ENCODE data around the gene SOX10. TPM values are rescaled to one million over a fixed set of nuclear protein-coding genes. Genes with fewer than 3 reads are reported as not detected.
"Not testable (repeated sequence)": the region's sequence is repeated elsewhere in the genome, so short reads cannot be mapped to it uniquely, and the experiment has no call there.

SOX10 gene
- total and polyA plus RNA-seq, 4 donors = 0.08 to 5.9 (median 2.6) TPM; not detected in 1

- no peaks in the 10 kb centered on the region for H3K9me3 ChIP-seq (ENCODE audit: control insufficient read depth, low read length)
- intact Hi-C loops (cut with DNase I) = no loop called here
- 37 to 42% methylated on average over 73 to 84 of the region's 84 CpGs for WGBS, 2 donors
- DNase-seq (no peak), ATAC-seq (ENCODE audit: low FRiP score) (no peak)
- no peaks in the 10 kb centered on the region for H3K36me3 ChIP-seq (ENCODE audit: control insufficient read depth in 1 of 2, insufficient read depth in 2 of 2, low read length in 1 of 2)
- H3K4me3 ChIP-seq (ENCODE audit: low read length in 2 of 2) = no peak overlapping the region
- H3K4me1 ChIP-seq (ENCODE audit: control insufficient read depth in 1 of 2, insufficient read depth in 2 of 2, low read length in 2 of 2) = no peaks in the 10 kb centered on the region
- H3K27me3 ChIP-seq (ENCODE audit: control insufficient read depth in 1 of 2, insufficient read depth in 2 of 2, low read length in 1 of 2) = no peaks in the 10 kb centered on the region
- no peak overlapping the region for H3K27ac ChIP-seq (ENCODE audit: low read depth in 1 of 2, low read length in 2 of 2)
These were observed 1.2 kb downstream of the SOX10 start for GRCh38 chr22:37982938-37983859.

- DNase-seq = no peak
- intact Hi-C loops (cut with DNase I) = no loop called here
- no peak for ATAC-seq (ENCODE audit: low FRiP score)
- Histone ChIP-seq H3K36me3 (ENCODE audit: control insufficient read depth in 1 of 2, insufficient read depth in 2 of 2, low read length in 1 of 2) (no peaks in the 10 kb centered on the region), H3K27me3 (ENCODE audit: control insufficient read depth in 1 of 2, insufficient read depth in 2 of 2, low read length in 1 of 2) (no peaks in the 10 kb centered on the region), H3K4me1 (ENCODE audit: control insufficient read depth in 1 of 2, insufficient read depth in 2 of 2, low read length in 2 of 2) (no peaks in the 10 kb centered on the region), H3K27ac (ENCODE audit: low read depth in 1 of 2, low read length in 2 of 2) (no peak overlapping the region), H3K4me3 (ENCODE audit: low read length in 2 of 2) (no peak overlapping the region), H3K9me3 (ENCODE audit: control insufficient read depth, low read length) (no peaks in the 10 kb centered on the region)
- 88 to 92% methylated on average over 8 of the region's 8 CpGs for WGBS, 2 donors
These were observed 2.1 kb downstream of the SOX10 start for GRCh38 chr22:37982151-37982785.

- intact Hi-C loops (cut with DNase I) = no loop called here
- Histone ChIP-seq H3K36me3 (ENCODE audit: control insufficient read depth in 1 of 2, insufficient read depth in 2 of 2, low read length in 1 of 2) (no peaks in the 10 kb centered on the region), H3K27me3 (ENCODE audit: control insufficient read depth in 1 of 2, insufficient read depth in 2 of 2, low read length in 1 of 2) (no peaks in the 10 kb centered on the region), H3K9me3 (ENCODE audit: control insufficient read depth, low read length) (no peaks in the 10 kb centered on the region), H3K4me1 (ENCODE audit: control insufficient read depth in 1 of 2, insufficient read depth in 2 of 2, low read length in 2 of 2) (no peaks in the 10 kb centered on the region), H3K4me3 (ENCODE audit: low read length in 2 of 2) (no peak overlapping the region), H3K27ac (ENCODE audit: low read depth in 1 of 2, low read length in 2 of 2) (no peak overlapping the region)
- 95% methylated on average over 6 of the region's 6 CpGs for WGBS, 2 donors
- peak; percentile 39 for ATAC-seq (ENCODE audit: low FRiP score)
- DNase-seq = no peak
These were observed 2.9 kb downstream of the SOX10 start for GRCh38 chr22:37981282-37982011.

GRCh38 chr22:37979782-37980181 is 4.6 kb downstream of the SOX10 start:
- no peak for ATAC-seq (ENCODE audit: low FRiP score)
- WGBS, 2 donors = 74 to 82% methylated on average over 8 of the region's 8 CpGs
- H3K4me1 ChIP-seq (ENCODE audit: control insufficient read depth in 1 of 2, insufficient read depth in 2 of 2, low read length in 2 of 2) = no peaks in the 10 kb centered on the region
- no peak overlapping the region for H3K4me3 ChIP-seq (ENCODE audit: low read length in 2 of 2)
- no peak overlapping the region for H3K27ac ChIP-seq (ENCODE audit: low read depth in 1 of 2, low read length in 2 of 2)
- DNase-seq = no peak
- H3K9me3 ChIP-seq (ENCODE audit: control insufficient read depth, low read length) = no peaks in the 10 kb centered on the region
- H3K27me3 ChIP-seq (ENCODE audit: control insufficient read depth in 1 of 2, insufficient read depth in 2 of 2, low read length in 1 of 2) = no peaks in the 10 kb centered on the region
- intact Hi-C loops (cut with DNase I) = no loop called here
- no peaks in the 10 kb centered on the region for H3K36me3 ChIP-seq (ENCODE audit: control insufficient read depth in 1 of 2, insufficient read depth in 2 of 2, low read length in 1 of 2)

GRCh38 chr22:37976547-37976946 is 7.8 kb downstream of the SOX10 start:
- ATAC-seq (ENCODE audit: low FRiP score) (no peak), DNase-seq (no peak)
- no peak overlapping the region for H3K27ac ChIP-seq (ENCODE audit: low read depth in 1 of 2, low read length in 2 of 2)
- H3K27me3 ChIP-seq (ENCODE audit: control insufficient read depth in 1 of 2, insufficient read depth in 2 of 2, low read length in 1 of 2) = no peaks in the 10 kb centered on the region
- no peaks in the 10 kb centered on the region for H3K36me3 ChIP-seq (ENCODE audit: control insufficient read depth in 1 of 2, insufficient read depth in 2 of 2, low read length in 1 of 2)
- no peaks in the 10 kb centered on the region for H3K4me1 ChIP-seq (ENCODE audit: control insufficient read depth in 1 of 2, insufficient read depth in 2 of 2, low read length in 2 of 2)
- 91 to 96% methylated on average over 4 of the region's 4 CpGs for WGBS, 2 donors
- H3K9me3 ChIP-seq (ENCODE audit: control insufficient read depth, low read length) = no peaks in the 10 kb centered on the region
- intact Hi-C loops (cut with DNase I) = no loop called here
- no peak overlapping the region for H3K4me3 ChIP-seq (ENCODE audit: low read length in 2 of 2)

GRCh38 chr22:37976022-37976421 is 8.3 kb downstream of the SOX10 start:
- H3K4me1 ChIP-seq (ENCODE audit: control insufficient read depth in 1 of 2, insufficient read depth in 2 of 2, low read length in 2 of 2); ATAC-seq (ENCODE audit: low FRiP score); intact Hi-C loops (cut with DNase I); DNase-seq; H3K9me3 ChIP-seq (ENCODE audit: control insufficient read depth, low read length); H3K36me3 ChIP-seq (ENCODE audit: control insufficient read depth in 1 of 2, insufficient read depth in 2 of 2, low read length in 1 of 2); H3K4me3 ChIP-seq (ENCODE audit: low read length in 2 of 2); H3K27ac ChIP-seq (ENCODE audit: low read depth in 1 of 2, low read length in 2 of 2); H3K27me3 ChIP-seq (ENCODE audit: control insufficient read depth in 1 of 2, insufficient read depth in 2 of 2, low read length in 1 of 2): not testable (repeated sequence)
- WGBS, 2 donors = 92 to 94% methylated on average over 8 of the region's 8 CpGs

GRCh38 chr22:37975153-37975552 is 9.2 kb downstream of the SOX10 start:
- 90 to 93% methylated on average over 2 of the region's 2 CpGs for WGBS, 2 donors
- H3K9me3 ChIP-seq (ENCODE audit: control insufficient read depth, low read length) = no peaks in the 10 kb centered on the region
- H3K4me3 ChIP-seq (ENCODE audit: low read length in 2 of 2) = no peak overlapping the region
- no peaks in the 10 kb centered on the region for H3K36me3 ChIP-seq (ENCODE audit: control insufficient read depth in 1 of 2, insufficient read depth in 2 of 2, low read length in 1 of 2)
- no peak overlapping the region for H3K27ac ChIP-seq (ENCODE audit: low read depth in 1 of 2, low read length in 2 of 2)
- no peaks in the 10 kb centered on the region for H3K27me3 ChIP-seq (ENCODE audit: control insufficient read depth in 1 of 2, insufficient read depth in 2 of 2, low read length in 1 of 2)
- no peak for ATAC-seq (ENCODE audit: low FRiP score)
- no peaks in the 10 kb centered on the region for H3K4me1 ChIP-seq (ENCODE audit: control insufficient read depth in 1 of 2, insufficient read depth in 2 of 2, low read length in 2 of 2)
- DNase-seq = no peak
- intact Hi-C loops (cut with DNase I) = no loop called here

GRCh38 chr22:37973271-37974170 is 10.8 kb downstream of the SOX10 start:
- peaks cover 0 to 1% of the 10 kb centered on the region in 2 donors for H3K36me3 ChIP-seq (ENCODE audit: control insufficient read depth in 1 of 2, insufficient read depth in 2 of 2, low read length in 1 of 2)
- no peaks in the 10 kb centered on the region for H3K9me3 ChIP-seq (ENCODE audit: control insufficient read depth, low read length)
- WGBS, 2 donors = 95 to 96% methylated on average over 33 of the region's 33 CpGs
- DNase-seq (no peak), ATAC-seq (ENCODE audit: low FRiP score) (peak; percentile 15)
- H3K27ac ChIP-seq (ENCODE audit: low read depth in 1 of 2, low read length in 2 of 2) = no peak overlapping the region
- no peaks in the 10 kb centered on the region for H3K4me1 ChIP-seq (ENCODE audit: control insufficient read depth in 1 of 2, insufficient read depth in 2 of 2, low read length in 2 of 2)
- H3K27me3 ChIP-seq (ENCODE audit: control insufficient read depth in 1 of 2, insufficient read depth in 2 of 2, low read length in 1 of 2) = no peaks in the 10 kb centered on the region
- no peak overlapping the region for H3K4me3 ChIP-seq (ENCODE audit: low read length in 2 of 2)
- intact Hi-C loops (cut with DNase I) = no loop called here
